Activated CD4-positive, CD25-positive, alpha-beta regulatory T cell treated with anti-CD3 and anti-CD28 coated beads, Interleukin-2, amount 50 U/mL, for 24 hours (primary cell): ENCODE results near the gene LGI1.

Source experiments
- ATAC-seq, 2 donors: fragments of 150-1000 bp; cut with Tn5 transposase; one replicate each; pipeline ENCODE4 v1.10.0; 2021; ENCODE audit warnings: mild to moderate bottlenecking in 1 of 2, moderate library complexity in 1 of 2

Gene LGI1

GRCh38 chr10:93757801-93758507, at the start of gene LGI1:
TSS of gene LGI1 (plus strand) at chr10:93757936. CDS start at chr10:93758145, 209 bp downstream.
- no peak for ATAC-seq

- ATAC-seq: no peak
Observed at GRCh38 chr10:93710333-93710909, 47.3 kb upstream of the LGI1 start.

GRCh38 chr10:93711891-93712290, 45.8 kb upstream of the LGI1 start:
- ATAC-seq: no peak

GRCh38 chr10:93712593-93712992, 45.1 kb upstream of the LGI1 start:
- no peak for ATAC-seq

- peak in 1 of 2 donors; percentile 36 for ATAC-seq
Observed at GRCh38 chr10:93715345-93715744, 42.4 kb upstream of the LGI1 start.

GRCh38 chr10:93716766-93717165, 41.0 kb upstream of the LGI1 start:
- no peak for ATAC-seq

GRCh38 chr10:93718937-93719725, 38.6 kb upstream of the LGI1 start:
- ATAC-seq: no peak

GRCh38 chr10:93719901-93720300, 37.8 kb upstream of the LGI1 start:
- ATAC-seq: no peak

GRCh38 chr10:93722550-93722949, 35.2 kb upstream of the LGI1 start:
- no peak for ATAC-seq

- no peak for ATAC-seq
Observed at GRCh38 chr10:93723153-93723552, 34.6 kb upstream of the LGI1 start.

GRCh38 chr10:93726024-93726423, 31.7 kb upstream of the LGI1 start:
- no peak for ATAC-seq

GRCh38 chr10:93741367-93741766, 16.4 kb upstream of the LGI1 start:
- no peak for ATAC-seq

- peak in 1 of 2 donors; percentile 35 for ATAC-seq
Observed at GRCh38 chr10:93742633-93743349, 14.9 kb upstream of the LGI1 start.

- ATAC-seq: no peak
Observed at GRCh38 chr10:93745408-93746065, 12.2 kb upstream of the LGI1 start.

- no peak for ATAC-seq
Observed at GRCh38 chr10:93746844-93747284, 10.9 kb upstream of the LGI1 start.

GRCh38 chr10:93749218-93749799, 8.4 kb upstream of the LGI1 start:
- ATAC-seq: no peak

GRCh38 chr10:93751124-93751523, 6.6 kb upstream of the LGI1 start:
- no peak for ATAC-seq

GRCh38 chr10:93751832-93752231, 5.9 kb upstream of the LGI1 start:
- ATAC-seq: peak; percentile 48 to 53

GRCh38 chr10:93752761-93753160, 5.0 kb upstream of the LGI1 start:
- ATAC-seq: no peak

- no peak for ATAC-seq
Observed at GRCh38 chr10:93753621-93754250, 4.0 kb upstream of the LGI1 start.

- no peak for ATAC-seq
Observed at GRCh38 chr10:93754761-93755160, 3.0 kb upstream of the LGI1 start.
